Amniotic stem cell (primary cell): ENCODE measurements around the gene CEP85.
A peak's percentile ranks its signal among the peaks of the same experiment; 100 is the strongest.

Experiments used
- DNase-seq: peaks from one replicate; lab custom pipeline; 2025; lab: John Stamatoyannopoulos, UW

CEP85 gene

GRCh38 chr1:26278724-26279455, 44.9 kb downstream of the CEP85 start:
- peak; percentile 35 for DNase-seq

GRCh38 chr1:26279456-26280332, 45.7 kb downstream of the CEP85 start, which contains the start of gene SH3BGRL3:
Gene SH3BGRL3, plus strand, starts transcription at chr1:26280086. Its CDS starts 70 bp downstream, at chr1:26280156.
- DNase-seq, result peak; percentile 66

- no peak for DNase-seq
Measured at GRCh38 chr1:26280333-26281042, 46.5 kb downstream of the CEP85 start.

GRCh38 chr1:26281091-26281958, 47.3 kb downstream of the CEP85 start:
- DNase-seq, result no peak

- DNase-seq, result no peak
Measured at GRCh38 chr1:26281971-26282370, 48.0 kb downstream of the CEP85 start.

GRCh38 chr1:26282401-26282918, 48.5 kb downstream of the CEP85 start:
- DNase-seq, result no peak

GRCh38 chr1:26283279-26283853, 49.4 kb downstream of the CEP85 start:
- DNase-seq, result no peak

- no peak for DNase-seq
Measured at GRCh38 chr1:26283871-26284596, 50.0 kb downstream of the CEP85 start.

GRCh38 chr1:26284597-26285347, 50.8 kb downstream of the CEP85 start:
- DNase-seq, result peak; percentile 92

- DNase-seq, result no peak
Measured at GRCh38 chr1:26285366-26286063, 51.5 kb downstream of the CEP85 start.

GRCh38 chr1:26286064-26286416, 52.0 kb downstream of the CEP85 start:
- DNase-seq, result no peak

- no peak for DNase-seq
Measured at GRCh38 chr1:26287033-26287711, 53.2 kb downstream of the CEP85 start.

- no peak for DNase-seq
Measured at GRCh38 chr1:26287811-26288210, 53.8 kb downstream of the CEP85 start.

- no peak for DNase-seq
Measured at GRCh38 chr1:26288311-26288941, 54.4 kb downstream of the CEP85 start.

GRCh38 chr1:26289158-26290059, 55.4 kb downstream of the CEP85 start:
- no peak for DNase-seq

- DNase-seq, result no peak
Measured at GRCh38 chr1:26290122-26290881, 56.3 kb downstream of the CEP85 start.
